Spleen (tissue), 7 donors: ENCODE results near the gene RAB8B.

Experiments
- POLR2AphosphoS5 ChIP-seq, 3 donors: sonication (generic); formaldehyde crosslinking; IDR thresholded peaks; one replicate each; pipeline ENCODE4 v1.5.1; 2017; ENCODE audit warnings: antibody characterized with exemption in 3 of 3
- TF ChIP-seq, protein P1 (sequence below), 11 experiments: fragments of 200-600 bp in 7 of 11; fragments of 450-650 bp in 4 of 11; sonication (generic) in 4 of 11; IDR thresholded peaks in 8 of 11; conservative IDR thresholded peaks in 3 of 11; 1 replicate in 7 of 11; 2 replicates in 4 of 11; pipeline versions ENCODE4 v1.4.0 to v1.8.0; 2016 to 2021; ENCODE audit warnings: antibody characterized with exemption in 11 of 11, inconsistent platforms in 4 of 11, mild to moderate bottlenecking in 1 of 11
- donor health status: DM: no; HTN: no; CAD: no; lungs with moderate emphysema.
- donor health status: DM: no; HTN: no; CAD: no.
- donor health status: DM: no; HTN: no; CAD: no.

- TF ChIP-seq, protein P1, sequence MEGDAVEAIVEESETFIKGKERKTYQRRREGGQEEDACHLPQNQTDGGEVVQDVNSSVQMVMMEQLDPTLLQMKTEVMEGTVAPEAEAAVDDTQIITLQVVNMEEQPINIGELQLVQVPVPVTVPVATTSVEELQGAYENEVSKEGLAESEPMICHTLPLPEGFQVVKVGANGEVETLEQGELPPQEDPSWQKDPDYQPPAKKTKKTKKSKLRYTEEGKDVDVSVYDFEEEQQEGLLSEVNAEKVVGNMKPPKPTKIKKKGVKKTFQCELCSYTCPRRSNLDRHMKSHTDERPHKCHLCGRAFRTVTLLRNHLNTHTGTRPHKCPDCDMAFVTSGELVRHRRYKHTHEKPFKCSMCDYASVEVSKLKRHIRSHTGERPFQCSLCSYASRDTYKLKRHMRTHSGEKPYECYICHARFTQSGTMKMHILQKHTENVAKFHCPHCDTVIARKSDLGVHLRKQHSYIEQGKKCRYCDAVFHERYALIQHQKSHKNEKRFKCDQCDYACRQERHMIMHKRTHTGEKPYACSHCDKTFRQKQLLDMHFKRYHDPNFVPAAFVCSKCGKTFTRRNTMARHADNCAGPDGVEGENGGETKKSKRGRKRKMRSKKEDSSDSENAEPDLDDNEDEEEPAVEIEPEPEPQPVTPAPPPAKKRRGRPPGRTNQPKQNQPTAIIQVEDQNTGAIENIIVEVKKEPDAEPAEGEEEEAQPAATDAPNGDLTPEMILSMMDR (IDR thresholded peaks at IDR 0.05 in 8 of 11, conservative IDR thresholded peaks at IDR 0.05 in 3 of 11), result no peak
- TF ChIP-seq POLR2AphosphoS5 (IDR thresholded peaks at IDR 0.05), result no peak
These were observed 55.7 kb downstream of the RAB8B start for GRCh38 chr15:63244976-63245645.
